Measurements from ENCODE around the gene XYLT1. TPM values are rescaled to one million over a fixed set of nuclear protein-coding genes. Genes with fewer than 3 reads are reported as not detected.
"Not testable (repeated sequence)": the region's sequence is repeated elsewhere in the genome, so short reads cannot be mapped to it uniquely, and the experiment has no call there.

The XYLT1 gene
- total RNA-seq, 1 donor from 2014 or later: 1.6 TPM

GRCh38 chr16:17340804-17341203, 130.0 kb downstream of the XYLT1 start:
- no peak for DNase-seq (ENCODE audit: low read depth)
- Histone ChIP-seq H3K36me3 (ENCODE audit: control insufficient read depth, insufficient read depth, low read length) (no peaks in the 10 kb centered on the region), H3K4me3 (ENCODE audit: low read depth, low read length) (no peak overlapping the region), H3K27me3 (ENCODE audit: control insufficient read depth, insufficient read depth, low read length) (no peaks in the 10 kb centered on the region)
- TF ChIP-seq, protein P1, sequence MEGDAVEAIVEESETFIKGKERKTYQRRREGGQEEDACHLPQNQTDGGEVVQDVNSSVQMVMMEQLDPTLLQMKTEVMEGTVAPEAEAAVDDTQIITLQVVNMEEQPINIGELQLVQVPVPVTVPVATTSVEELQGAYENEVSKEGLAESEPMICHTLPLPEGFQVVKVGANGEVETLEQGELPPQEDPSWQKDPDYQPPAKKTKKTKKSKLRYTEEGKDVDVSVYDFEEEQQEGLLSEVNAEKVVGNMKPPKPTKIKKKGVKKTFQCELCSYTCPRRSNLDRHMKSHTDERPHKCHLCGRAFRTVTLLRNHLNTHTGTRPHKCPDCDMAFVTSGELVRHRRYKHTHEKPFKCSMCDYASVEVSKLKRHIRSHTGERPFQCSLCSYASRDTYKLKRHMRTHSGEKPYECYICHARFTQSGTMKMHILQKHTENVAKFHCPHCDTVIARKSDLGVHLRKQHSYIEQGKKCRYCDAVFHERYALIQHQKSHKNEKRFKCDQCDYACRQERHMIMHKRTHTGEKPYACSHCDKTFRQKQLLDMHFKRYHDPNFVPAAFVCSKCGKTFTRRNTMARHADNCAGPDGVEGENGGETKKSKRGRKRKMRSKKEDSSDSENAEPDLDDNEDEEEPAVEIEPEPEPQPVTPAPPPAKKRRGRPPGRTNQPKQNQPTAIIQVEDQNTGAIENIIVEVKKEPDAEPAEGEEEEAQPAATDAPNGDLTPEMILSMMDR (IDR thresholded peaks at IDR 0.05; ENCODE audit: insufficient read depth, low read length, poor library complexity, severe bottlenecking): no peak

DNA sequence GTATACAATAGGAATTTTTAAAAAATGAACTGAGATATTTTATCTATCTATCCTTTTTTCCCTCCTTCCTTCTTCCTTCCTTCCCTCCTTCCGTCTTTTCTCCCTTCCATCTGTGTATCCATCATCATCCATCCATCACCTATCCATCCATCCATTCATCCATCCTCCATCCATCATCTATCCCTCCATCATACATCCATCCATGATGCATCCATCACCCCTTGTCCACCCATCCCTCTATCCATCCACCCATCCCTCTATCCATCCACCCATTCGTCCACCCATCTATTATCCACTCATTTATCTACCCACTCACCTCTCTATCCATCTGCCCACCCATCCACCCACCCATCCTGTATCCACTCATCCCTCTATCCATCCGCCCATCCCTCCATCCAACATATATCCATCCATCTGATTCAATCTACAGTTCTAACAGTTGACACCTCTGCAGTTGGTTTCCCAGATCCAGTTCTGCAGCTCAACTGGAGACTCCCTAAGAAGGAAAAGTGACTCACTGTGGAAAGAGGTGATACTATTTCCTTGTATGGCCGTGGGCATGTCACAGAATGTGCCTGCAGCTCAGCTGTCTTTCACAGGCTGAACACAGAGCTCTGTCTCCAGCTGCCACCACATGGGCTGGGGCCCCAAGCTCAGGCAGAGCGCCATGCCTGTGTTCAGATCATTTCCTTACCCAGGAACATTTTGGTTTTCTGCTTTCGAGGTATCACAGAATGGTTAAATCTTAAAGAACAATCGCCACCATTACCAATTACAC, 130.8 kb downstream of the XYLT1 start:
- Histone ChIP-seq H3K27me3 (ENCODE audit: control insufficient read depth, insufficient read depth, low read length) (no peaks in the 10 kb centered on the region), H3K36me3 (ENCODE audit: control insufficient read depth, insufficient read depth, low read length) (no peaks in the 10 kb centered on the region), H3K4me3 (ENCODE audit: low read depth, low read length) (no peak overlapping the region)
- TF ChIP-seq, protein P1 (IDR thresholded peaks at IDR 0.05; ENCODE audit: insufficient read depth, low read length, poor library complexity, severe bottlenecking): no peak
- DNase-seq (ENCODE audit: low read depth): no peak

DNA sequence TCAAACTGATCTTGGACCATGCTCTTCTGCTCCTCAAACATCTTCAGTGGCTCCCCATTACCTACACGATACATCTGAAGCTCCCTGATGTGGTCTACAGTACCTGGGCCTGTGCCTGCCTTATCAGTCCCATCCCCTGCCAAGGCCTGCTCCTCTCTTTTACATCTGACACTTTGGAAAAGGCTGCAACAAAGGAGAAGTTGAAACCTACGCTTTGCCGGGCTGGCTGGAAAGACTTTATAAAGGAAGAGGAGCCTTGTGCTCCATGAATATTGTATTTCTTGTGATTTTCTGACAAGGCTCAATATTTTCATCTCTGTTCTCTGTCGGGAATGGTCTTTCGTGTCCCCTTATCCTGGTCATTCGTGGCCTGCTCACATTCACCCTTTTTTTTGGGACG, 132.5 kb downstream of the XYLT1 start:
- TF ChIP-seq, protein P1 (IDR thresholded peaks at IDR 0.05; ENCODE audit: insufficient read depth, low read length, poor library complexity, severe bottlenecking): no peak
- no peak for DNase-seq (ENCODE audit: low read depth)

DNA sequence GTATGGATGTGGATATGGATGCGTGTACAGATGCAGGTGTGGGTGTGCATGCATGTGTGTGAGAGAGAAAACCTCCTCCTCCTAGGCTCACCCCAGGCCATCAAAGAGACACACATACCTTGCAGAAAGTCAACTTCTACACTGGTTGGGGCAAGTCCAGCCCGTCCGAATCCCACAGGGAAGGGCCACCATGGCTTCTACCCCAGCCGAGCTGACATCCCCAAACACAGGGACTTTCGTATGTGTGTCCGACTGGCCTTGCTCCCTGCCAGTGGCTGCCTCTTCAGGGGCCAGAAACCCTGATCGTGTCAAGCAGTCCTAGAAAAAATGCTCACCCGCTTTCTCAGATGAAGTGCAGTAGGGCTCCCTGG, 134.2 kb downstream of the XYLT1 start:
- TF ChIP-seq, protein P1 (IDR thresholded peaks at IDR 0.05; ENCODE audit: insufficient read depth, low read length, poor library complexity, severe bottlenecking): no peak
- no peak for DNase-seq (ENCODE audit: low read depth)
- H3K4me3 ChIP-seq (ENCODE audit: low read depth, low read length): no peak overlapping the region
- no peaks in the 10 kb centered on the region for H3K36me3 ChIP-seq (ENCODE audit: control insufficient read depth, insufficient read depth, low read length)
- no peaks in the 10 kb centered on the region for H3K27me3 ChIP-seq (ENCODE audit: control insufficient read depth, insufficient read depth, low read length)

More for the DNA sequence above, 132.5 kb downstream of the XYLT1 start:
- Histone ChIP-seq H3K27me3 (ENCODE audit: control insufficient read depth, insufficient read depth, low read length) (no peaks in the 10 kb centered on the region), H3K4me3 (ENCODE audit: low read depth, low read length) (no peak overlapping the region), H3K36me3 (ENCODE audit: control insufficient read depth, insufficient read depth, low read length) (no peaks in the 10 kb centered on the region)

- DNase-seq (ENCODE audit: low read depth): no peak
- Histone ChIP-seq H3K36me3 (ENCODE audit: control insufficient read depth, insufficient read depth, low read length) (no peaks in the 10 kb centered on the region), H3K27me3 (ENCODE audit: control insufficient read depth, insufficient read depth, low read length) (no peaks in the 10 kb centered on the region), H3K4me3 (ENCODE audit: low read depth, low read length) (no peak overlapping the region)
- TF ChIP-seq, protein P1 (IDR thresholded peaks at IDR 0.05; ENCODE audit: insufficient read depth, low read length, poor library complexity, severe bottlenecking): no peak
Observed at GRCh38 chr16:17335826-17336529, 134.8 kb downstream of the XYLT1 start.

DNA sequence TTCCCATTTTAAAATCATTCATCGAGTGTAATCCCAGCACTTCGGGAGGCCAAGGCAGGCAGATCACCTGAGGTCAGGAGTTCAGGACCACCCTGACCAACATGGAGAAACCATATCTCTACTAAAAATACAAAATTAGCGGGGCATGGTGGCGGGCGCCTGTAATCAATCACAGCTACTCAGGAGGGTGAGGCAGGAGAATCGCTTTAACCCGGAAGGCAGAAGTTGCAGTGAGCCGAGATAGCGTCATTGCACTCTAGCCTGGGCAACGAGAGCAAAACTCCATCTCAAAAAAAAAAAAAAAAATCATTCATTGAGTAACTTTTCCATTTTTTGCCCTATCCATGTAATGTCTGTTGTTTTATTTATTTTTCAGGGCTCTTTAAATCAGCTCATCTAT, 135.4 kb downstream of the XYLT1 start:
- H3K36me3 ChIP-seq (ENCODE audit: control insufficient read depth, insufficient read depth, low read length); H3K27me3 ChIP-seq (ENCODE audit: control insufficient read depth, insufficient read depth, low read length); DNase-seq (ENCODE audit: low read depth); H3K4me3 ChIP-seq (ENCODE audit: low read depth, low read length): not testable (repeated sequence)
